Vagina (tissue), 2 donors: ENCODE data around the gene NKAIN2.

ENCODE experiments used
- CTCF ChIP-seq, 3 experiments: fragments of 450-650 bp in 2 of 3; fragments of 200-600 bp in 1 of 3; sonication (generic) in 1 of 3; IDR thresholded peaks; one replicate each; pipeline ENCODE4 v1.5.1; 2017 to 2019; ENCODE audit warnings: antibody characterized with exemption in 3 of 3, mild to moderate bottlenecking in 2 of 3, moderate library complexity in 2 of 3
- POLR2A ChIP-seq, 2 donors: fragments of 450-650 bp; IDR thresholded peaks; one replicate each; pipeline ENCODE4 v1.6.1; 2017; ENCODE audit warnings: antibody characterized with exemption in 2 of 2, mild to moderate bottlenecking in 2 of 2, moderate library complexity in 2 of 2
- POLR2AphosphoS5 ChIP-seq, 2 donors: sonication (generic); formaldehyde crosslinking; IDR thresholded peaks; one replicate each; pipeline ENCODE4 v1.9.0; 2017; ENCODE audit warnings: antibody characterized with exemption in 2 of 2, mild to moderate bottlenecking in 2 of 2, low read depth in 1 of 2; ENCODE audit not compliant: insufficient read depth in 1 of 2

GRCh38 chr6:124872361-124873065 lies 1068.8 kb downstream of the NKAIN2 start:
- TF ChIP-seq CTCF (IDR thresholded peaks at IDR 0.05) (no peak), POLR2AphosphoS5 (IDR thresholded peaks at IDR 0.05; ENCODE audit: insufficient read depth in 1 of 2, low read depth in 1 of 2) (no peak), POLR2A (IDR thresholded peaks at IDR 0.05) (no peak)
